Suppressor macrophage treated with lipopolysaccharide for 4 hours (primary cell): Measurements from ENCODE around the gene SLC27A2.
"Not testable (repeated sequence)": the region's sequence is repeated elsewhere in the genome, so short reads cannot be mapped to it uniquely, and the experiment has no call there.

Source experiments
- DNase-seq: peaks from one replicate; pipeline ENCODE4 v3.0.0-alpha.2; 2020

Gene SLC27A2

GRCh38 chr15:50164458-50164857 lies 17.5 kb upstream of the SLC27A2 start:
- DNase-seq, result no peak

- DNase-seq, result peak; percentile 53
Observed at GRCh38 chr15:50166216-50166615, 15.8 kb upstream of the SLC27A2 start.

- DNase-seq, result no peak
Observed at GRCh38 chr15:50167110-50167509, 14.9 kb upstream of the SLC27A2 start.

- no peak for DNase-seq
Observed at GRCh38 chr15:50168379-50168778, 13.6 kb upstream of the SLC27A2 start.

- no peak for DNase-seq
Observed at GRCh38 chr15:50168783-50169411, 13.1 kb upstream of the SLC27A2 start.

- not testable (repeated sequence) for DNase-seq
Observed at GRCh38 chr15:50172360-50172895, 9.6 kb upstream of the SLC27A2 start.

- no peak for DNase-seq
Observed at GRCh38 chr15:50176869-50177268, 5.1 kb upstream of the SLC27A2 start.

- DNase-seq, result no peak
Observed at GRCh38 chr15:50180091-50180490, 1.9 kb upstream of the SLC27A2 start.

GRCh38 chr15:50180582-50180981 lies 1.4 kb upstream of the SLC27A2 start:
- DNase-seq, result no peak

GRCh38 chr15:50181201-50181968 lies 611 bp upstream of the SLC27A2 start:
- no peak for DNase-seq

- DNase-seq, result peak; percentile 34
Observed at GRCh38 chr15:50182219-50183013, 420 bp downstream of the SLC27A2 start.

- peak; percentile 28 for DNase-seq
Observed at GRCh38 chr15:50183112-50183794, 1.3 kb downstream of the SLC27A2 start.

- DNase-seq, result no peak
Observed at GRCh38 chr15:50184863-50185504, 3.0 kb downstream of the SLC27A2 start.

GRCh38 chr15:50186090-50186489 lies 4.1 kb downstream of the SLC27A2 start:
- DNase-seq, result no peak

- no peak for DNase-seq
Observed at GRCh38 chr15:50186752-50187151, 4.8 kb downstream of the SLC27A2 start.

- no peak for DNase-seq
Observed at GRCh38 chr15:50187525-50187924, 5.5 kb downstream of the SLC27A2 start.

- no peak for DNase-seq
Observed at GRCh38 chr15:50187997-50188396, 6.0 kb downstream of the SLC27A2 start.

- DNase-seq, result not testable (repeated sequence)
Observed at GRCh38 chr15:50188793-50189192, 6.8 kb downstream of the SLC27A2 start.

GRCh38 chr15:50189633-50190032 lies 7.6 kb downstream of the SLC27A2 start:
- DNase-seq, result peak; percentile 8

- no peak for DNase-seq
Observed at GRCh38 chr15:50190166-50190570, 8.2 kb downstream of the SLC27A2 start.

GRCh38 chr15:50190723-50191122 lies 8.7 kb downstream of the SLC27A2 start:
- no peak for DNase-seq

- no peak for DNase-seq
Observed at GRCh38 chr15:50192164-50192563, 10.2 kb downstream of the SLC27A2 start.
